ENCODE results near the gene CDH13.

The CDH13 gene

GRCh38 chr16:83515395-83515794 is 888.6 kb downstream of the CDH13 start:
- no peaks in the 10 kb centered on the region for H3F3A ChIP-seq (ENCODE audit: control insufficient read depth, insufficient read depth)
- no peak overlapping the region for H3K4me3 ChIP-seq (ENCODE audit: low read length)
- no peaks in the 10 kb centered on the region for H4K20me1 ChIP-seq (ENCODE audit: control insufficient read depth, insufficient read depth, low read depth, low read length)
- TF ChIP-seq CTCF (IDR thresholded peaks at IDR 0.05; ENCODE audit: low read depth, low read length, poor library complexity, severe bottlenecking) (no peak), EZH2phosphoT487 (IDR thresholded peaks at IDR 0.05; ENCODE audit: borderline replicate concordance, low read length) (no peak)
- H3K9me3 ChIP-seq (ENCODE audit: control insufficient read depth, insufficient read depth, low read length) = no peaks in the 10 kb centered on the region
- no peak overlapping the region for H3K27ac ChIP-seq (ENCODE audit: low read depth, low read length)
- H3K79me2 ChIP-seq (ENCODE audit: control insufficient read depth, low read length) = no peaks in the 10 kb centered on the region
- H3K4me1 ChIP-seq (ENCODE audit: control insufficient read depth, low read length) = no peaks in the 10 kb centered on the region
- H3K36me3 ChIP-seq (ENCODE audit: control insufficient read depth, low read length) = no peaks in the 10 kb centered on the region
- no peak overlapping the region for H3K4me2 ChIP-seq (ENCODE audit: low read length)
- no peaks in the 10 kb centered on the region for H3K27me3 ChIP-seq (ENCODE audit: control insufficient read depth, low read length)
- H3K9me2 ChIP-seq (replicated peaks; ENCODE audit: control insufficient read depth, low read length) = no peaks in the 10 kb centered on the region

- Histone ChIP-seq H3K9me2 (replicated peaks; ENCODE audit: control insufficient read depth, low read length) (no peaks in the 10 kb centered on the region), H3F3A (ENCODE audit: control insufficient read depth, insufficient read depth) (no peaks in the 10 kb centered on the region), H3K9me3 (ENCODE audit: control insufficient read depth, insufficient read depth, low read length) (no peaks in the 10 kb centered on the region), H3K4me2 (ENCODE audit: low read length) (no peak overlapping the region), H4K20me1 (ENCODE audit: control insufficient read depth, insufficient read depth, low read depth, low read length) (no peaks in the 10 kb centered on the region), H3K27ac (ENCODE audit: low read depth, low read length) (no peak overlapping the region), H3K27me3 (ENCODE audit: control insufficient read depth, low read length) (no peaks in the 10 kb centered on the region), H3K4me3 (ENCODE audit: low read length) (no peak overlapping the region), H3K79me2 (ENCODE audit: control insufficient read depth, low read length) (no peaks in the 10 kb centered on the region), H3K4me1 (ENCODE audit: control insufficient read depth, low read length) (no peaks in the 10 kb centered on the region), H3K36me3 (ENCODE audit: control insufficient read depth, low read length) (no peaks in the 10 kb centered on the region)
- TF ChIP-seq EZH2phosphoT487 (IDR thresholded peaks at IDR 0.05; ENCODE audit: borderline replicate concordance, low read length) (no peak), CTCF (IDR thresholded peaks at IDR 0.05; ENCODE audit: low read depth, low read length, poor library complexity, severe bottlenecking) (no peak)
Observed at GRCh38 chr16:83516931-83517330, 890.2 kb downstream of the CDH13 start.

GRCh38 chr16:83517398-83517797 is 890.6 kb downstream of the CDH13 start:
- Histone ChIP-seq H3K4me1 (ENCODE audit: control insufficient read depth, low read length) (no peaks in the 10 kb centered on the region), H3F3A (ENCODE audit: control insufficient read depth, insufficient read depth) (no peaks in the 10 kb centered on the region), H3K4me3 (ENCODE audit: low read length) (no peak overlapping the region), H3K79me2 (ENCODE audit: control insufficient read depth, low read length) (no peaks in the 10 kb centered on the region), H3K27me3 (ENCODE audit: control insufficient read depth, low read length) (no peaks in the 10 kb centered on the region), H3K9me2 (replicated peaks; ENCODE audit: control insufficient read depth, low read length) (no peaks in the 10 kb centered on the region), H4K20me1 (ENCODE audit: control insufficient read depth, insufficient read depth, low read depth, low read length) (no peaks in the 10 kb centered on the region), H3K27ac (ENCODE audit: low read depth, low read length) (no peak overlapping the region), H3K36me3 (ENCODE audit: control insufficient read depth, low read length) (no peaks in the 10 kb centered on the region), H3K4me2 (ENCODE audit: low read length) (no peak overlapping the region), H3K9me3 (ENCODE audit: control insufficient read depth, insufficient read depth, low read length) (no peaks in the 10 kb centered on the region)
- TF ChIP-seq EZH2phosphoT487 (IDR thresholded peaks at IDR 0.05; ENCODE audit: borderline replicate concordance, low read length) (no peak), CTCF (IDR thresholded peaks at IDR 0.05; ENCODE audit: low read depth, low read length, poor library complexity, severe bottlenecking) (no peak)

- H3K4me1 ChIP-seq (ENCODE audit: control insufficient read depth, low read length) = no peaks in the 10 kb centered on the region
- H3K27ac ChIP-seq (ENCODE audit: low read depth, low read length) = no peak overlapping the region
- H3K4me3 ChIP-seq (ENCODE audit: low read length) = no peak overlapping the region
- no peaks in the 10 kb centered on the region for H4K20me1 ChIP-seq (ENCODE audit: control insufficient read depth, insufficient read depth, low read depth, low read length)
- no peaks in the 10 kb centered on the region for H3K36me3 ChIP-seq (ENCODE audit: control insufficient read depth, low read length)
- H3K9me3 ChIP-seq (ENCODE audit: control insufficient read depth, insufficient read depth, low read length) = no peaks in the 10 kb centered on the region
- no peaks in the 10 kb centered on the region for H3K79me2 ChIP-seq (ENCODE audit: control insufficient read depth, low read length)
- no peaks in the 10 kb centered on the region for H3F3A ChIP-seq (ENCODE audit: control insufficient read depth, insufficient read depth)
- H3K4me2 ChIP-seq (ENCODE audit: low read length) = no peak overlapping the region
- no peaks in the 10 kb centered on the region for H3K9me2 ChIP-seq (replicated peaks; ENCODE audit: control insufficient read depth, low read length)
- H3K27me3 ChIP-seq (ENCODE audit: control insufficient read depth, low read length) = no peaks in the 10 kb centered on the region
- TF ChIP-seq EZH2phosphoT487 (IDR thresholded peaks at IDR 0.05; ENCODE audit: borderline replicate concordance, low read length) = no peak
- no peak for TF ChIP-seq CTCF (IDR thresholded peaks at IDR 0.05; ENCODE audit: low read depth, low read length, poor library complexity, severe bottlenecking)
Observed at GRCh38 chr16:83520596-83520995, 893.8 kb downstream of the CDH13 start.

Measured in DOHH2 (cell line).